Activated naive CD4-positive, alpha-beta T cell treated with anti-CD3 and anti-CD28 coated beads, Interleukin-2, amount 10 ng/mL, durations not matched to agents 7 days and 5 days (primary cell): Measurements from ENCODE around the gene IGFL2.
"Not testable (repeated sequence)": the region's sequence is repeated elsewhere in the genome, so short reads cannot be mapped to it uniquely, and the experiment has no call there.

Source experiments
- CTCF ChIA-PET: fragments of 350-600 bp; sonication (Branson Sonifier 250); formaldehyde crosslinking; loops from one replicate; lab custom pipeline; 2021; ENCODE audit warnings: antibody characterized with exemption; lab: Charles Lee
- DNase-seq: peaks from one replicate; pipeline ENCODE4 v3.0.0-alpha.2; 2020
- H3K27ac Mint-ChIP-seq: one replicate; pipeline ENCODE4 v1.8.0; 2021; ENCODE audit warnings: mild to moderate bottlenecking, moderate library complexity, mixed read lengths
- H3K27me3 Mint-ChIP-seq: one replicate; pipeline ENCODE4 v1.8.0; 2021; ENCODE audit warnings: mild to moderate bottlenecking, mixed read lengths
- H3K36me3 Mint-ChIP-seq: one replicate; pipeline ENCODE4 v1.8.0; 2021; ENCODE audit warnings: mixed read lengths
- H3K4me1 Mint-ChIP-seq: one replicate; pipeline ENCODE4 v1.8.0; 2021; ENCODE audit warnings: mixed read lengths
- H3K4me3 Mint-ChIP-seq: one replicate; pipeline ENCODE4 v1.8.0; 2021; ENCODE audit warnings: mild to moderate bottlenecking, moderate library complexity, mixed read lengths
- H3K9me3 Mint-ChIP-seq: one replicate; pipeline ENCODE4 v1.8.0; 2021; ENCODE audit warnings: mixed read lengths

The IGFL2 gene

DNA sequence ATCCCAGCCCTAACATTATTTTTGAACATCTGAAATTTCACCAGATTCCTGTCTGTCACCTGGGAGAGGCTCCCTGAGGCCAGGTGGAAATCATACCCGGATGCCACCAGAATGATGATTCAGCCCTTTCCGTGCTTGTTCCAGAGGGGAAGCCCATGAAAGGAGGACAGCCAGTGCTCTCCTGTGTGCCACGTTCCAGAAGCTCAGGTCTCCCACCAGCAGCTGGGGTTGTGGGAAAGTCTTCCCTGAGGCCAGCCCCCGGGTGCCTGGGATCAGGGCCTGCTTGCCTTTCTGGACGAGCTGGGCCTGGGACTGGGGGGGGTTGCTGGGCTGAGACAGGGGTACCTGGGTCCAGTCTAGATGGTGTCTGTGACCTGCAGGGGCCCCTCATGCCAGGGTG is 56.0 kb downstream of the IGFL2 start:
- CTCF ChIA-PET, result no interaction called here
- H3K27me3 Mint-ChIP-seq, result peaks cover 61% of the 10 kb centered on the region

GRCh38 chr19:46205183-46205984 is 57.3 kb downstream of the IGFL2 start:
- no peaks in the 10 kb centered on the region for H3K9me3 Mint-ChIP-seq
- peaks cover 57% of the 10 kb centered on the region for H3K27me3 Mint-ChIP-seq
- H3K4me3 Mint-ChIP-seq, result no peak overlapping the region
- DNase-seq, result no peak
- H3K4me1 Mint-ChIP-seq, result peaks cover 20% of the 10 kb centered on the region
- H3K36me3 Mint-ChIP-seq, result no peaks in the 10 kb centered on the region
- CTCF ChIA-PET, result no interaction called here
- H3K27ac Mint-ChIP-seq, result no peak overlapping the region

More for the DNA sequence above, 56.0 kb downstream of the IGFL2 start:
- Mint-ChIP-seq H3K4me1 (peaks cover 8% of the 10 kb centered on the region), H3K36me3 (no peaks in the 10 kb centered on the region), H3K4me3 (no peak overlapping the region), H3K9me3 (no peaks in the 10 kb centered on the region), H3K27ac (peak overlapping the region; percentile 19)
- DNase-seq, result no peak

- no peaks in the 10 kb centered on the region for H3K36me3 Mint-ChIP-seq
- H3K27me3 Mint-ChIP-seq, result peaks cover 61% of the 10 kb centered on the region
- no peak overlapping the region for H3K4me3 Mint-ChIP-seq
- H3K4me1 Mint-ChIP-seq, result peaks cover 20% of the 10 kb centered on the region
- H3K27ac Mint-ChIP-seq, result no peak overlapping the region
- no peaks in the 10 kb centered on the region for H3K9me3 Mint-ChIP-seq
- CTCF ChIA-PET, result no interaction called here
- DNase-seq, result no peak
These were observed 58.1 kb downstream of the IGFL2 start for GRCh38 chr19:46206176-46206575.

DNA sequence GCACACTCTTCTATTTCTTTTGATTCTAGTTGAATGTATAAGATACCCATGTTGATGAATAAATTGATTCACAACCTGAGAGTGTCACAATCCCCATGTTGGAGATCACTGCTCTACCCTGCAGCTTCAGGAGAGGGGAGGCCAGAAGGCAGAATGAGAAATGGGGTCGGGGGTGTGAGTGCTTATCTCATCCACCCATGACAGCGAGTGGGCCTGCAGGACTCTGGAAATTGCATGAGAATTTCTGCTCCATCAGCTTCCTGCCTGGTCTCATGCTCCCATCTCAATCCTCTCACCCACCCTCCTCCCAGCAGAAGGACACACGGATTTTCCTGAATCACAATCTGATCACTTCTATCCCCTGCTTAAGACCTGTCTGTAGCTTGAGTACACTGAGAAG is 58.6 kb downstream of the IGFL2 start:
- Mint-ChIP-seq H3K27me3 (peaks cover 61% of the 10 kb centered on the region), H3K9me3 (no peaks in the 10 kb centered on the region), H3K4me3 (no peak overlapping the region), H3K4me1 (peaks cover 20% of the 10 kb centered on the region), H3K36me3 (no peaks in the 10 kb centered on the region), H3K27ac (no peak overlapping the region)
- DNase-seq, result no peak
- CTCF ChIA-PET, result no interaction called here

- H3K9me3 Mint-ChIP-seq, H3K27ac Mint-ChIP-seq, H3K4me3 Mint-ChIP-seq, H3K36me3 Mint-ChIP-seq, CTCF ChIA-PET, DNase-seq: not testable (repeated sequence)
- H3K4me1 Mint-ChIP-seq, result peaks cover 20% of the 10 kb centered on the region
- peaks cover 55% of the 10 kb centered on the region for H3K27me3 Mint-ChIP-seq
These were observed 59.8 kb downstream of the IGFL2 start for GRCh38 chr19:46207858-46208257.

DNA sequence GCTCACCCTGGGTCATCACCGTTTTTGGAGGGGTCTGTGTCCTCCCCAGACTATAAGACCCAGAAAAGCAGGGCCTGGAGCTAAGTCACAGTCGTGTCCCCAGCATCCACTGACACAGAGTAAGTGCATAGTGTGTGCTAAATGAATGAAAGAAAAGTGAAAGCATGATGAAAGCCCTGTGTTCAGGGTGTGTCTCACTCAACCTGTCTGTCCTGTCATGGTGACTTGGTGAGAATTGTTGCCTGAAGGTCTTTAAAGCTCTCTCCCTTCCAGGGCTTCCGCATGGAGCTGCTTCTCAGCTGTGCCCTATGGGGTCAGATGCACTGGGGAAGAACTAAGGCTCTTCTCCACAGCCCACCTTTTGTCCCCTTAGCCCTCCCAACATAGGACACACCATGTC is 61.0 kb downstream of the IGFL2 start:
- Mint-ChIP-seq H3K27me3 (peaks cover 56% of the 10 kb centered on the region), H3K4me1 (peaks cover 20% of the 10 kb centered on the region), H3K36me3 (no peaks in the 10 kb centered on the region), H3K27ac (no peak overlapping the region), H3K4me3 (no peak overlapping the region), H3K9me3 (no peaks in the 10 kb centered on the region)
- CTCF ChIA-PET, result no interaction called here
- DNase-seq, result no peak

GRCh38 chr19:46209472-46209871 is 61.4 kb downstream of the IGFL2 start:
- DNase-seq, result no peak
- Mint-ChIP-seq H3K36me3 (no peaks in the 10 kb centered on the region), H3K27ac (no peak overlapping the region), H3K27me3 (peaks cover 53% of the 10 kb centered on the region), H3K9me3 (no peaks in the 10 kb centered on the region), H3K4me3 (no peak overlapping the region), H3K4me1 (peaks cover 20% of the 10 kb centered on the region)
- CTCF ChIA-PET, result no interaction called here

DNA sequence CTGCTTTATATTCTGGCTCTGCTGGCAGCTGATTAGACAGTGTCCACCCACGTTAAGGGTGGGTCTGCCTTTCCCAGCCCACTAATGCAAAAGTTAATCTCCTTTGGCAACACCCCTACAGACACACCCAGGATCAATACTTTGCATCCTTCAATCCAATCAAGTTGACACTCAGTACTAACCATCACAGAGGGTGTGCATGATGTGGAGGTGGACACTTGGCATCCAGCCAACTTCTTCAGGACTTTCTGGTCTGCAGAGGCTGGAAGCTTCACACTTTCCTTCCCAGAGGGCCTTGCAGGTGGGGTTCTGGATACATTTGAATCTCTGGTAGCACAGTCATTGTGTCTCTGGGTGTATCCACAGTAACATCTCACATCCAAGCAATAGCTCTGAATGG is 62.6 kb downstream of the IGFL2 start:
- no peak for DNase-seq
- Mint-ChIP-seq H3K27me3 (peaks cover 49% of the 10 kb centered on the region), H3K36me3 (no peaks in the 10 kb centered on the region), H3K9me3 (no peaks in the 10 kb centered on the region), H3K4me3 (no peak overlapping the region), H3K4me1 (peaks cover 20% of the 10 kb centered on the region), H3K27ac (no peak overlapping the region)
- CTCF ChIA-PET, result no interaction called here
